ENCODE results near the gene CNOT11.

DNA sequence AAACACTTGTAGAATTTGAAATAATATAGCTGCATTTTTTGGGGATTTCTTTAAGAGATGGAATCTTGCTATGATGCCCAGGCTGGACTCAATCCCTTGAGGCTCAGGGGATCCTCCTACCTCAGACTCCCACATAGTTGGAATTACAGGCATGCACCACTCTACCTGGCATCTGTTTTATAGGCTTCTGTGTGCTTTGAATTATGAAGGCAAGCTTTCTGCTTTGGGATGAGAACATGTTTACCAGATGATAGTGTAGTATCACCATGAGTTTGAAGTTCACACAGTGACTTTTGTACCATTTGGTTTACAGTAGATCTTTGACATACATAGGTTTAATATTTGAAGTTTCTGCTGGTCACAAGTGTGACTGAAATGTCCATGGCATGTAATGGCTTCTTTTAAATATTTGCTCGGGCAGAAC is 10.7 kb downstream of the CNOT11 start:
- TF ChIP-seq CTCF (IDR thresholded peaks at IDR 0.05; ENCODE audit: low read length) = no peak
- TF ChIP-seq EZH2 (optimal IDR thresholded peaks at IDR 0.05; ENCODE audit: low read depth, low read length) = no peak
- no peak for TF ChIP-seq EZH2phosphoT487 (IDR thresholded peaks at IDR 0.05; ENCODE audit: low read length)
